ENCODE measurements around the gene RTTN. TPM values are rescaled to one million over a fixed set of nuclear protein-coding genes. Genes with fewer than 3 reads are reported as not detected.

RTTN gene
- polyA plus RNA-seq, 1 of the 3 experiments (the other 2 are of a cell fraction), result 4.7 TPM

- peaks cover 8% of the 10 kb centered on the region for H3K79me2 ChIP-seq (ENCODE audit: insufficient read depth)
- ChIA-PET CTCF (interaction anchor here (1.1 kb wide), 1 partner anchor 36 kb away, joined by 3 read pairs; no protein-coding TSS in a partner anchor), POLR2A (no interaction called here)
- WGBS (ENCODE audit: low lambda C conversion rate), result 89% methylated on average over 2 of the region's 2 CpGs
- no peak overlapping the region for H3K9ac ChIP-seq
- H3K27me3 ChIP-seq (ENCODE audit: insufficient read depth), result no peaks in the 10 kb centered on the region
- DNase-seq, result no peak
- no peak overlapping the region for H2AFZ ChIP-seq (ENCODE audit: low read depth)
- H3K4me1 ChIP-seq (ENCODE audit: control insufficient read depth in 1 of 2, insufficient read depth in 2 of 2, low read depth in 1 of 2, low read length in 1 of 2), result no peaks in the 10 kb centered on the region
- no peaks in the 10 kb centered on the region for H3K9me3 ChIP-seq
- H3K27ac ChIP-seq (ENCODE audit: low read depth in 2 of 2, low read length in 1 of 2), result no peak overlapping the region
- TF ChIP-seq TAF1 (IDR thresholded peaks at IDR 0.05; ENCODE audit: borderline replicate concordance, low read depth, low read length), result no peak
- H3K9me2 ChIP-seq, result no peaks in the 10 kb centered on the region
- H4K20me1 ChIP-seq (ENCODE audit: insufficient read depth), result no peaks in the 10 kb centered on the region
- no peaks in the 10 kb centered on the region for H3F3A ChIP-seq (replicated peaks; ENCODE audit: insufficient read depth)
- no peak overlapping the region for H3K4me2 ChIP-seq
- no peak overlapping the region for H3K4me3 ChIP-seq (ENCODE audit: low read depth in 2 of 2, low read length in 1 of 2)
- peaks cover 0 to 6% of the 10 kb centered on the region in 2 experiments for H3K36me3 ChIP-seq (replicated peaks in 1 of 2; ENCODE audit: control insufficient read depth in 1 of 2, insufficient read depth in 2 of 2, low read length in 1 of 2)
Measured at GRCh38 chr18:70036168-70036567, 169.3 kb downstream of the RTTN start.

- H3K36me3 ChIP-seq (replicated peaks in 1 of 2; ENCODE audit: control insufficient read depth in 1 of 2, insufficient read depth in 2 of 2, low read length in 1 of 2), result peaks cover 6 to 19% of the 10 kb centered on the region in 2 experiments
- H3K4me2 ChIP-seq, result no peak overlapping the region
- no peak for DNase-seq
- no peaks in the 10 kb centered on the region for H3F3A ChIP-seq (replicated peaks; ENCODE audit: insufficient read depth)
- H4K20me1 ChIP-seq (ENCODE audit: insufficient read depth), result no peaks in the 10 kb centered on the region
- no peaks in the 10 kb centered on the region for H3K4me1 ChIP-seq (ENCODE audit: control insufficient read depth in 1 of 2, insufficient read depth in 2 of 2, low read depth in 1 of 2, low read length in 1 of 2)
- no peaks in the 10 kb centered on the region for H3K9me3 ChIP-seq
- no peaks in the 10 kb centered on the region for H3K79me2 ChIP-seq (ENCODE audit: insufficient read depth)
- H3K4me3 ChIP-seq (ENCODE audit: low read depth in 2 of 2, low read length in 1 of 2), result no peak overlapping the region
- no peak overlapping the region for H3K27ac ChIP-seq (ENCODE audit: low read depth in 2 of 2, low read length in 1 of 2)
- POLR2A ChIA-PET, result no interaction called here
- 97% methylated on average over 4 of the region's 4 CpGs for WGBS (ENCODE audit: low lambda C conversion rate)
- CTCF ChIA-PET, result interaction anchor here (1.0 to 1.3 kb wide), 2 partner anchors 26 to 30 kb away, joined by 3 to 4 read pairs; no protein-coding TSS in a partner anchor
- H2AFZ ChIP-seq (ENCODE audit: low read depth), result no peak overlapping the region
- H3K9me2 ChIP-seq, result no peaks in the 10 kb centered on the region
- no peaks in the 10 kb centered on the region for H3K27me3 ChIP-seq (ENCODE audit: insufficient read depth)
- TF ChIP-seq MXI1 (IDR thresholded peaks at IDR 0.05; ENCODE audit: low read depth, low read length), result no peak
- no peak for TF ChIP-seq FOSL2 (IDR thresholded peaks at IDR 0.05; ENCODE audit: borderline replicate concordance, low read depth)
- TF ChIP-seq YY1 (IDR thresholded peaks at IDR 0.05; ENCODE audit: low read depth), result no peak
- no peak overlapping the region for H3K9ac ChIP-seq
Measured at GRCh38 chr18:70031221-70031620, 174.3 kb downstream of the RTTN start.

DNA sequence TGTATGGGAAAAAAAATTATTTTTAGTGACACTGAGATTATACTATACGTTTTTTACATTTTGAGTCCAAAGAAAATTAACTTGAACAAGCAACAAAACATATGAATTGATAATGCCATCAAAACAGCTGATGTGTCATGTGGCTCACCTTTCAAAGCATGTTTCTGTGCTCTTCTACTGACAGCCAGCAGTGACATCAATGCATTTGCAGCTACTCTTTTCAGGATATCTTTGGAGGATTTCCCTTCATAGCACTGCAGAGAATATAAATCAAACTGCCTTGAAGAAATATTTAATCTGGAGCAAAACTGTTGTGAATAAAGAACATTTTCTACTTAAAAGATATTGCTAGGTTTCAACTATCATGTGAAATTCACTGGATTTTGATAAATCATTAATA, 174.8 kb downstream of the RTTN start:
- H3K4me2 ChIP-seq, result no peak overlapping the region
- no peak overlapping the region for H3K9ac ChIP-seq
- no peaks in the 10 kb centered on the region for H3F3A ChIP-seq (replicated peaks; ENCODE audit: insufficient read depth)
- H3K27ac ChIP-seq (ENCODE audit: low read depth in 2 of 2, low read length in 1 of 2), result no peak overlapping the region
- H3K4me3 ChIP-seq (ENCODE audit: low read depth in 2 of 2, low read length in 1 of 2), result no peak overlapping the region
- ChIA-PET CTCF (interaction anchor here (1.3 kb wide), 1 partner anchor 29 kb away, joined by 3 read pairs; no protein-coding TSS in a partner anchor), POLR2A (no interaction called here)
- whole genome bisulfite sequencing (ENCODE audit: low lambda C conversion rate), result 76% methylated on average over 1 of the region's 1 CpG
- DNase-seq, result no peak
- no peaks in the 10 kb centered on the region for H3K79me2 ChIP-seq (ENCODE audit: insufficient read depth)
- no peaks in the 10 kb centered on the region for H3K9me3 ChIP-seq
- no peak for TF ChIP-seq RAD21 (IDR thresholded peaks at IDR 0.05; ENCODE audit: low read length)
- H3K36me3 ChIP-seq (replicated peaks in 1 of 2; ENCODE audit: control insufficient read depth in 1 of 2, insufficient read depth in 2 of 2, low read length in 1 of 2), result peaks cover 6 to 19% of the 10 kb centered on the region in 2 experiments
- no peak overlapping the region for H2AFZ ChIP-seq (ENCODE audit: low read depth)
- H3K27me3 ChIP-seq (ENCODE audit: insufficient read depth), result no peaks in the 10 kb centered on the region
- no peaks in the 10 kb centered on the region for H3K9me2 ChIP-seq
- no peaks in the 10 kb centered on the region for H4K20me1 ChIP-seq (ENCODE audit: insufficient read depth)
- H3K4me1 ChIP-seq (ENCODE audit: control insufficient read depth in 1 of 2, insufficient read depth in 2 of 2, low read depth in 1 of 2, low read length in 1 of 2), result no peaks in the 10 kb centered on the region

GRCh38 chr18:70029163-70029562, 176.3 kb downstream of the RTTN start:
- Histone ChIP-seq H3K9ac (no peak overlapping the region), H3K9me3 (no peaks in the 10 kb centered on the region), H3K9me2 (no peaks in the 10 kb centered on the region), H2AFZ (ENCODE audit: low read depth) (no peak overlapping the region), H3K27me3 (ENCODE audit: insufficient read depth) (no peaks in the 10 kb centered on the region), H4K20me1 (ENCODE audit: insufficient read depth) (no peaks in the 10 kb centered on the region), H3K4me3 (ENCODE audit: low read depth in 2 of 2, low read length in 1 of 2) (no peak overlapping the region), H3K4me2 (no peak overlapping the region), H3F3A (replicated peaks; ENCODE audit: insufficient read depth) (no peaks in the 10 kb centered on the region), H3K79me2 (ENCODE audit: insufficient read depth) (no peaks in the 10 kb centered on the region), H3K36me3 (replicated peaks in 1 of 2; ENCODE audit: control insufficient read depth in 1 of 2, insufficient read depth in 2 of 2, low read length in 1 of 2) (peaks cover 6 to 23% of the 10 kb centered on the region in 2 experiments), H3K27ac (ENCODE audit: low read depth in 2 of 2, low read length in 1 of 2) (no peak overlapping the region), H3K4me1 (ENCODE audit: control insufficient read depth in 1 of 2, insufficient read depth in 2 of 2, low read depth in 1 of 2, low read length in 1 of 2) (no peaks in the 10 kb centered on the region)
- ChIA-PET CTCF (interaction anchor here (1.1 to 1.6 kb wide), 2 partner anchors 11 to 22 kb away, joined by 3 read pairs; no protein-coding TSS in a partner anchor), POLR2A (no interaction called here)
- no peak for TF ChIP-seq NFIC (IDR thresholded peaks at IDR 0.05; ENCODE audit: borderline replicate concordance)
- TF ChIP-seq FOSL2 (IDR thresholded peaks at IDR 0.05; ENCODE audit: borderline replicate concordance, low read depth), result no peak
- no peak for DNase-seq
- WGBS (ENCODE audit: low lambda C conversion rate), result 97% methylated on average over 1 of the region's 1 CpG

Measured in SK-N-SH (cell line).